Measurements from ENCODE around the gene ATF5.

DNA sequence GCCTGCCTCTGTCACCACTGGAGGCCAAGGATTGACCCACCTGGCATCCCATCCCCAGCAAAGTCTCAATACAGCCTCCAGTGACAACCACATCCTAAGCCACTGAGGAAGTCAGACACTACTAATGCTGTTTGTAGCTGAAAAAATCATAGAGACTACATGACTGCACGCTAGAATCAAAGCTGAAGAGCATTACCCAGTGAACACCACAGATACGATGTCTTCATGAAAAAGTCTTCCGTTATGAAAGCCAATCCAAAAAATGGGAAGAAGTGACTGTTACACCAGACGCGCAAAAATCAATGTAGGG, 11.4 kb downstream of the ATF5 start:
- TF ChIP-seq, protein P1, sequence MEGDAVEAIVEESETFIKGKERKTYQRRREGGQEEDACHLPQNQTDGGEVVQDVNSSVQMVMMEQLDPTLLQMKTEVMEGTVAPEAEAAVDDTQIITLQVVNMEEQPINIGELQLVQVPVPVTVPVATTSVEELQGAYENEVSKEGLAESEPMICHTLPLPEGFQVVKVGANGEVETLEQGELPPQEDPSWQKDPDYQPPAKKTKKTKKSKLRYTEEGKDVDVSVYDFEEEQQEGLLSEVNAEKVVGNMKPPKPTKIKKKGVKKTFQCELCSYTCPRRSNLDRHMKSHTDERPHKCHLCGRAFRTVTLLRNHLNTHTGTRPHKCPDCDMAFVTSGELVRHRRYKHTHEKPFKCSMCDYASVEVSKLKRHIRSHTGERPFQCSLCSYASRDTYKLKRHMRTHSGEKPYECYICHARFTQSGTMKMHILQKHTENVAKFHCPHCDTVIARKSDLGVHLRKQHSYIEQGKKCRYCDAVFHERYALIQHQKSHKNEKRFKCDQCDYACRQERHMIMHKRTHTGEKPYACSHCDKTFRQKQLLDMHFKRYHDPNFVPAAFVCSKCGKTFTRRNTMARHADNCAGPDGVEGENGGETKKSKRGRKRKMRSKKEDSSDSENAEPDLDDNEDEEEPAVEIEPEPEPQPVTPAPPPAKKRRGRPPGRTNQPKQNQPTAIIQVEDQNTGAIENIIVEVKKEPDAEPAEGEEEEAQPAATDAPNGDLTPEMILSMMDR (IDR thresholded peaks at IDR 0.05) = no peak
- no peak for TF ChIP-seq POLR2A (IDR thresholded peaks at IDR 0.05)

Measured in right lobe of liver (tissue), 4 donors.